ENCODE measurements around the gene RUNX3.

GRCh38 chr1:24946861-24947658 is 17.0 kb upstream of the RUNX3 start:
- TF ChIP-seq CTCF (conservative IDR thresholded peaks at IDR 0.05 in 1 of 2, IDR thresholded peaks at IDR 0.05 in 1 of 2; ENCODE audit: low read depth in 1 of 2, low read length in 2 of 2) (no peak), EZH2 (IDR thresholded peaks at IDR 0.05; ENCODE audit: low read length, missing control alignments) (no peak)

All from fibroblast of lung (primary cell).